Glutamatergic neuron (in vitro differentiated cells): ENCODE results near the gene SLC25A19. TPM values are rescaled to one million over a fixed set of nuclear protein-coding genes. Genes with fewer than 3 reads are reported as not detected.

ENCODE experiments used
- DNase-seq: peaks from one replicate; pipeline ENCODE4 v3.0.0; 2022
- H3K27ac Mint-ChIP-seq: one replicate; pipeline ENCODE4 v1.8.0; 2020; ENCODE audit warnings: mild to moderate bottlenecking, mixed read lengths, inconsistent platforms; ENCODE audit not compliant: unreplicated experiment
- H3K27me3 Mint-ChIP-seq: one replicate; pipeline ENCODE4 v1.8.0; 2020; ENCODE audit warnings: mild to moderate bottlenecking, moderate library complexity, mixed read lengths, inconsistent platforms; ENCODE audit not compliant: unreplicated experiment
- H3K36me3 Mint-ChIP-seq: one replicate; pipeline ENCODE4 v1.8.0; 2020; ENCODE audit warnings: mild to moderate bottlenecking, mixed read lengths, inconsistent platforms; ENCODE audit not compliant: unreplicated experiment
- H3K4me1 Mint-ChIP-seq: one replicate; pipeline ENCODE4 v1.8.0; 2020; ENCODE audit warnings: mild to moderate bottlenecking, low read depth, mixed read lengths, inconsistent platforms; ENCODE audit not compliant: unreplicated experiment
- H3K4me3 Mint-ChIP-seq: one replicate; pipeline ENCODE4 v1.8.0; 2020; ENCODE audit warnings: mild to moderate bottlenecking, mixed read lengths, inconsistent platforms; ENCODE audit not compliant: unreplicated experiment
- H3K9me3 Mint-ChIP-seq: one replicate; pipeline ENCODE4 v1.8.0; 2020; ENCODE audit warnings: mild to moderate bottlenecking, moderate library complexity, mixed read lengths, inconsistent platforms; ENCODE audit not compliant: unreplicated experiment
- CTCF ChIP-seq: fragments of 200-600 bp; sonication (generic); IDR thresholded peaks from one replicate; pipeline ENCODE4 v1.5.0; 2021; ENCODE audit not compliant: partially characterized antibody, unreplicated experiment
- total RNA-seq: library from RNA; stranded (reverse); fragmentation: NEBNext Ultra II Directional; extraction: Animal tissue kit (Norgen Biotek cat#: 25700); gene quantifications from one replicate; pipeline ENCODE4 v1.2.1, GENCODE V29; 2021; ENCODE audit not compliant: unreplicated experiment

SLC25A19 gene
- total RNA-seq, 1 donor from 2014 or later = 9.3 TPM

GRCh38 chr17:75267411-75268232, 21.6 kb downstream of the SLC25A19 start:
- no peak for DNase-seq
- Mint-ChIP-seq H3K36me3 (no peaks in the 10 kb centered on the region), H3K4me3 (no peak overlapping the region), H3K27ac (no peak overlapping the region), H3K4me1 (peaks cover 4% of the 10 kb centered on the region), H3K27me3 (peaks cover 5% of the 10 kb centered on the region), H3K9me3 (peaks cover 5% of the 10 kb centered on the region)
- TF ChIP-seq CTCF = no peak

- no peaks in the 10 kb centered on the region for H3K36me3 Mint-ChIP-seq
- H3K27me3 Mint-ChIP-seq = peaks cover 5% of the 10 kb centered on the region
- TF ChIP-seq CTCF = no peak
- DNase-seq = no peak
- H3K4me1 Mint-ChIP-seq = peaks cover 9% of the 10 kb centered on the region
- peaks cover 9% of the 10 kb centered on the region for H3K9me3 Mint-ChIP-seq
- H3K27ac Mint-ChIP-seq = no peak overlapping the region
- H3K4me3 Mint-ChIP-seq = peak overlapping the region; percentile 38
These were observed 22.2 kb downstream of the SLC25A19 start for GRCh38 chr17:75267153-75267410.

GRCh38 chr17:75266316-75267152, 22.7 kb downstream of the SLC25A19 start:
- no peaks in the 10 kb centered on the region for H3K36me3 Mint-ChIP-seq
- TF ChIP-seq CTCF = no peak

GRCh38 chr17:75265614-75266315, 23.5 kb downstream of the SLC25A19 start:
- Mint-ChIP-seq H3K27ac (no peak overlapping the region), H3K4me1 (peaks cover 7% of the 10 kb centered on the region), H3K27me3 (peaks cover 5% of the 10 kb centered on the region), H3K9me3 (peaks cover 9% of the 10 kb centered on the region), H3K36me3 (no peaks in the 10 kb centered on the region), H3K4me3 (no peak overlapping the region)
- TF ChIP-seq CTCF = no peak
- no peak for DNase-seq

More at GRCh38 chr17:75266316-75267152, 22.7 kb downstream of the SLC25A19 start:
- peaks cover 7% of the 10 kb centered on the region for H3K4me1 Mint-ChIP-seq
- no peak for DNase-seq
- H3K27me3 Mint-ChIP-seq = peaks cover 5% of the 10 kb centered on the region
- no peak overlapping the region for H3K27ac Mint-ChIP-seq
- H3K9me3 Mint-ChIP-seq = peaks cover 9% of the 10 kb centered on the region
- H3K4me3 Mint-ChIP-seq = peak overlapping the region; percentile 38
